Astrocyte (in vitro differentiated cells and primary cell): ENCODE results near the gene CDH5.

ENCODE experiments used
- EZH2 ChIP-seq: IDR thresholded peaks from 2 replicates; pipeline ENCODE4 v1.6.1; 2012; ENCODE audit warnings: mild to moderate bottlenecking, low read length, inconsistent platforms; ENCODE audit not compliant: insufficient read depth
- TF ChIP-seq, protein P1 (sequence below): IDR thresholded peaks from 2 replicates; pipeline ENCODE4 v1.5.1; 2011; ENCODE audit warnings: low read depth, mild to moderate bottlenecking, inconsistent platforms, low read length, moderate library complexity; ENCODE audit not compliant: insufficient read depth

DNA sequence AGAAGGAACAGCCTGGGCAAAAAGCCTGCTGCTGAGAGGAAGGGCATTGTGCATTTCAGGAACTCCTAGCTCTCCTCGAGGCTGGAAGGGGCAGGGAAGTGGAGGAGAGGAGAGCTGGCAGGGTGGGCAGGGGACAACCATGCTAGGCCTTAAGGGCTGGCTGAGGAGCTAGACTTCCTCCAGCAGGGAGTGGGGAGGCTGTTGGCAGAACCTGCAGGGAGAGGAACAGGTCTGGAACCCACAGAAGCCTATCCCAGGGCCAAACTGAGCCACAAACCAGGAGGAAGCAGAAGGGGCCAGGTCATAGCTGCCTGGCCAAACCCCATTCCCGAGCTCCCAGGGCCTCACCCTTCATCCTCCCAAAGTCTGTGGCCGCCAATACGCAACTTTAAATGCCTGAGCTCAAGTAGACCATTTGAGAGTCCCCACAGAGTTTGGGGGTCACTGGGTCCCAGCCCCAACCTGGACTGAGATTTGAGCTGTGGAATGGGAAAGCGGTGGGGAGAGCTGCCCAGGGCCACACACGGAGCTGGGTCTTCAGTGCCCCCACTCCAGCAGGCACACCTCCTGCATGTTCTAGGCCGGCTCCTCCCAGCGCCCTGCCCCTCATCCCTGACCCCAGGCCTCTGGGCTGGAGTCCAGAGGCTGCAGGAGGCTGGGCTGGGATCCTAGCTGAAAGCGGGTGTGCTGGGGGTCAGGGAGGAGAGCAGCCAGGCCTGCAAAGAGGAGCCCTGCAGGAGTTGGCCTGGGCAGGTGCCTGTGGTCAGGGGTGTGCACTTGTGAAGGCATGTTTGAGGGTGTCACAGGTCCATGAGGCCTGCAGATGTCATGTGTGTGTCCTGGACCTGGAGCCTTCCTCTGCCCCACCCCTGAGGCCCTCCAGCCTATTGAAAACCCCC, 4.5 kb downstream of the CDH5 start:
- TF ChIP-seq, protein P1, sequence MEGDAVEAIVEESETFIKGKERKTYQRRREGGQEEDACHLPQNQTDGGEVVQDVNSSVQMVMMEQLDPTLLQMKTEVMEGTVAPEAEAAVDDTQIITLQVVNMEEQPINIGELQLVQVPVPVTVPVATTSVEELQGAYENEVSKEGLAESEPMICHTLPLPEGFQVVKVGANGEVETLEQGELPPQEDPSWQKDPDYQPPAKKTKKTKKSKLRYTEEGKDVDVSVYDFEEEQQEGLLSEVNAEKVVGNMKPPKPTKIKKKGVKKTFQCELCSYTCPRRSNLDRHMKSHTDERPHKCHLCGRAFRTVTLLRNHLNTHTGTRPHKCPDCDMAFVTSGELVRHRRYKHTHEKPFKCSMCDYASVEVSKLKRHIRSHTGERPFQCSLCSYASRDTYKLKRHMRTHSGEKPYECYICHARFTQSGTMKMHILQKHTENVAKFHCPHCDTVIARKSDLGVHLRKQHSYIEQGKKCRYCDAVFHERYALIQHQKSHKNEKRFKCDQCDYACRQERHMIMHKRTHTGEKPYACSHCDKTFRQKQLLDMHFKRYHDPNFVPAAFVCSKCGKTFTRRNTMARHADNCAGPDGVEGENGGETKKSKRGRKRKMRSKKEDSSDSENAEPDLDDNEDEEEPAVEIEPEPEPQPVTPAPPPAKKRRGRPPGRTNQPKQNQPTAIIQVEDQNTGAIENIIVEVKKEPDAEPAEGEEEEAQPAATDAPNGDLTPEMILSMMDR = no peak
- no peak for TF ChIP-seq EZH2
